Endodermal cell (in vitro differentiated cells): ENCODE results near the gene DIS3L. TPM values are rescaled to one million over a fixed set of nuclear protein-coding genes. Genes with fewer than 3 reads are reported as not detected.
"Not testable (repeated sequence)": the region's sequence is repeated elsewhere in the genome, so short reads cannot be mapped to it uniquely, and the experiment has no call there.

Experiments used
- DNase-seq: peaks from one replicate; pipeline ENCODE4 v3.0.0-alpha.2; 2017
- H3K27ac ChIP-seq: 2 replicates; pipeline ENCODE4 v1.5.1; 2013; ENCODE audit warnings: mild to moderate bottlenecking, low read depth, low read length, moderate library complexity
- H3K27me3 ChIP-seq: 2 replicates; pipeline ENCODE4 v1.6.1; 2013; ENCODE audit warnings: mild to moderate bottlenecking, low read length, moderate library complexity; ENCODE audit not compliant: insufficient read depth, control insufficient read depth, poor library complexity, severe bottlenecking
- H3K36me3 ChIP-seq: 2 replicates; pipeline ENCODE4 v1.7.0; 2013; ENCODE audit warnings: mild to moderate bottlenecking, low read length, moderate library complexity; ENCODE audit not compliant: control insufficient read depth, insufficient read depth
- H3K4me1 ChIP-seq: one replicate; pipeline ENCODE4 v1.7.0; 2013; ENCODE audit warnings: low read length; ENCODE audit not compliant: control insufficient read depth, insufficient read depth
- H3K4me3 ChIP-seq: 2 replicates; pipeline ENCODE4 v1.5.1; 2013; ENCODE audit warnings: mild to moderate bottlenecking, low read length, moderate library complexity
- H3K9ac ChIP-seq: 2 replicates; pipeline ENCODE4 v1.6.1; 2013; ENCODE audit warnings: mild to moderate bottlenecking, low read length, moderate library complexity; ENCODE audit not compliant: poor library complexity, severe bottlenecking; ENCODE audit errors: extremely low read depth
- H3K9me3 ChIP-seq: 2 replicates; pipeline ENCODE4 v1.6.1; 2013; ENCODE audit warnings: mild to moderate bottlenecking, low read length, moderate library complexity; ENCODE audit not compliant: control insufficient read depth
- H3K27ac Mint-ChIP-seq: 2 replicates; pipeline ENCODE4 v1.8.0; 2020; ENCODE audit warnings: mixed read lengths
- H3K27me3 Mint-ChIP-seq: 2 replicates; pipeline ENCODE4 v1.8.0; 2021; ENCODE audit warnings: mild to moderate bottlenecking, mixed read lengths; ENCODE audit not compliant: insufficient read depth
- H3K36me3 Mint-ChIP-seq: 2 replicates; pipeline ENCODE4 v1.8.0; 2020; ENCODE audit warnings: low read depth, mixed read lengths
- H3K4me1 Mint-ChIP-seq: 2 replicates; pipeline ENCODE4 v1.8.0; 2020; ENCODE audit warnings: mixed read lengths
- H3K4me3 Mint-ChIP-seq: 2 replicates; pipeline ENCODE4 v1.8.0; 2020; ENCODE audit warnings: mild to moderate bottlenecking, moderate library complexity, mixed read lengths
- H3K9me3 Mint-ChIP-seq: 2 replicates; pipeline ENCODE4 v1.8.0; 2020; ENCODE audit warnings: mild to moderate bottlenecking, mixed read lengths
- CTCF ChIP-seq: fragments of 200-600 bp; sonication (generic); conservative IDR thresholded peaks from 2 replicates; pipeline ENCODE4 v1.5.0; 2021; ENCODE audit warnings: antibody characterized with exemption, mild to moderate bottlenecking
- WGBS, 2 experiments: methylation state at CpG; one replicate each; pipeline versions ENCODE4 v1.1.5 to v1.1.7; 2013; ENCODE audit warnings: missing lambda C conversion rate in 2 of 2, mixed read lengths in 1 of 2; ENCODE audit not compliant: insufficient coverage in 1 of 2, insufficient read length in 1 of 2; 5-methylcytosine and 5-hydroxymethylcytosine counted together
- total RNA-seq, 2 donors: library from RNA; stranded (reverse); fragmentation: NEBNext Ultra II Directional in 1 of 2; extraction: Animal tissue kit (Norgen Biotek cat#: 25700) in 1 of 2; gene quantifications; 2 replicates in 1 of 2; 3 replicates in 1 of 2; pipeline ENCODE4 v1.2.1, GENCODE V29; 2021

DIS3L gene
- total RNA-seq, 2 donors from 2014 or later: 26.3 to 38.4 TPM

DNA sequence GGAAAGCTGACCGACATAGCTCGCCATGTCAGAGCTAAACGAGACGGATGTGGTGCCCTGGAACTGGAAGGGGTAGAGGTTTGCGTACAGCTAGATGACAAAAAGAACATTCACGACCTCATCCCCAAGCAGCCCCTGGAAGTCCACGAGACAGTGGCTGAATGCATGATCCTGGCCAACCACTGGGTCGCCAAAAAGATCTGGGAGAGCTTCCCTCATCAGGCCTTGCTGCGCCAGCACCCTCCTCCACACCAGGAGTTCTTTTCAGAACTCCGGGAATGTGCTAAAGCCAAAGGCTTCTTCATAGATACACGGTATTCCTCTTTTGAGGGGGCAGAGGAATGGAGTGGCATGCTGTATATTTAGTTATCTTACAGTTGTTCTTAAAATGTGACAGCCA, 32.7 kb downstream of the DIS3L start:
- H3K27me3 ChIP-seq: no peaks in the 10 kb centered on the region
- H3K27ac Mint-ChIP-seq: no peak overlapping the region
- no peaks in the 10 kb centered on the region for H3K27me3 Mint-ChIP-seq
- no peak for DNase-seq
- H3K9me3 ChIP-seq: no peaks in the 10 kb centered on the region
- peaks cover 52% of the 10 kb centered on the region for H3K36me3 ChIP-seq
- H3K27ac ChIP-seq: no peak overlapping the region
- H3K36me3 Mint-ChIP-seq: peaks cover 50% of the 10 kb centered on the region
- TF ChIP-seq CTCF: no peak
- no peak overlapping the region for H3K4me3 ChIP-seq
- H3K9me3 Mint-ChIP-seq: no peaks in the 10 kb centered on the region
- 96 to 100% methylated on average over 11 of the region's 11 CpGs for WGBS, 2 experiments
- H3K4me3 Mint-ChIP-seq: no peak overlapping the region
- no peak overlapping the region for H3K9ac ChIP-seq
- no peaks in the 10 kb centered on the region for H3K4me1 ChIP-seq
- H3K4me1 Mint-ChIP-seq: no peaks in the 10 kb centered on the region

DNA sequence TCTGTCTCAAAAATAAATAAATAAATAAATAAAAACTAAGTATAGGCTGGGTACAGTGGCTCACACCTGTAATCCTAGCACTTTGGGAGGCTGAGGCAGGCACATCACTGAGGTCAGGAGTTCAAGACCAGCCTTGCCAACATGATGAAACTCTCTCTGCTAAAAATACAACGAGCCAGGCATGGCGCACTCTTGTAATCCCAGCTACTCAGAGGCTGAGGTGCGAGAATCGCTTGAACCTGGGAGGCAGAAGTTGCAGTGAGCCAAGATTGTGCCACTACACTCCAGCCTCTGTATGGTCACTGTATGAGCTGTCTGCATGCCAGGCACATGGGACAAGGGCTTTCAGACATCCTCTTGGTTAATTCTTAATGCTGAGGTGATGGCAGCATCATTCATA, 34.4 kb downstream of the DIS3L start:
- no peak overlapping the region for H3K9ac ChIP-seq
- Mint-ChIP-seq H3K36me3 (peaks cover 55% of the 10 kb centered on the region), H3K9me3 (no peaks in the 10 kb centered on the region), H3K4me1 (no peaks in the 10 kb centered on the region), H3K27me3 (no peaks in the 10 kb centered on the region), H3K4me3 (no peak overlapping the region), H3K27ac (no peak overlapping the region)
- H3K4me3 ChIP-seq: no peak overlapping the region
- H3K27me3 ChIP-seq: no peaks in the 10 kb centered on the region
- H3K9me3 ChIP-seq: no peaks in the 10 kb centered on the region
- no peaks in the 10 kb centered on the region for H3K4me1 ChIP-seq
- H3K36me3 ChIP-seq: peaks cover 60% of the 10 kb centered on the region
- DNase-seq: no peak
- WGBS, 2 experiments: 87 to 98% methylated on average over 4 of the region's 4 CpGs
- no peak overlapping the region for H3K27ac ChIP-seq
- no peak for TF ChIP-seq CTCF

DNA sequence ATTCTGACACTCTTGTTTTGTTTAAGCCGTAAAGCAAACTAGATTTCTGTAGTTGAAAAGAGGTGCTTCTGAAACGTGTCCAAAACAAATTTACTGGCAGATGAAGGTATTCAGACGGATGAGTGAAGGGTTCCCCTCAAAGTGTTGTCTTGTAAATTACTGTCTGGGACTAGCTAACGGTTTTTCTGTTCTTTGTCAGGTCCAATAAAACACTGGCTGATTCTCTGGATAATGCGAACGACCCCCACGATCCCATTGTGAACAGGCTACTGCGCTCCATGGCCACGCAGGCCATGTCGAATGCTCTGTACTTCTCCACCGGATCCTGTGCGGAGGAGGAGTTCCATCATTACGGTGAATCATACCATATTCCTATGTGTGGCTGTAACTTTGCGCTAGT, 35.4 kb downstream of the DIS3L start:
- Histone ChIP-seq H3K9me3 (no peaks in the 10 kb centered on the region), H3K27ac (no peak overlapping the region), H3K27me3 (no peaks in the 10 kb centered on the region), H3K9ac (no peak overlapping the region), H3K4me1 (no peaks in the 10 kb centered on the region), H3K36me3 (peaks cover 62% of the 10 kb centered on the region), H3K4me3 (no peak overlapping the region)
- Mint-ChIP-seq H3K36me3 (peaks cover 64% of the 10 kb centered on the region), H3K9me3 (no peaks in the 10 kb centered on the region), H3K27me3 (no peaks in the 10 kb centered on the region), H3K4me1 (no peaks in the 10 kb centered on the region), H3K27ac (no peak overlapping the region), H3K4me3 (no peak overlapping the region)
- WGBS, 2 experiments: 95% methylated on average over 11 to 14 of the region's 14 CpGs
- no peak for TF ChIP-seq CTCF
- DNase-seq: no peak

DNA sequence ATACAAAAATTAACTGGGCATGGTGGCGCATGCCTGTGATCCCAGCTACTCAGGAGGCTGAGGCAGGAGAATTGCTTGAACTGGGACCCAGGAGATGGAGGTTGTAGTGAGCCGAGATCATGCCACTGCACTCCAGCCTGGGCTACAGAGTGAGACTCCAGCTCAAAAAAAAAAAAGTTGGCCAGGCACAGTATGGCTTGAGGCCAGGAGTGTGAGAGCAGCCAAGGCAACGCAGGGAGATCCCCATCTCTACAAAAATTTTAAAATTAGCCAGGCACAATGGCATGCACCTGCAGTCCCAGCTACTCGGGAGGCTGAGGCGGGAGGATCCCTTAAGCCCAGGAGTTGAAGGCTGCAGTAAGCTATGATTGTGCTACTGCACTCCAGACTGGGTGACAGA, 55.2 kb downstream of the DIS3L start:
- 73 to 75% methylated on average over 4 to 5 of the region's 5 CpGs for WGBS, 2 experiments
- DNase-seq, H3K9me3 Mint-ChIP-seq, H3K27me3 ChIP-seq, H3K4me3 ChIP-seq, H3K9me3 ChIP-seq, H3K27me3 Mint-ChIP-seq, H3K4me1 Mint-ChIP-seq, H3K4me1 ChIP-seq, H3K27ac ChIP-seq, H3K9ac ChIP-seq, H3K27ac Mint-ChIP-seq, H3K4me3 Mint-ChIP-seq: not testable (repeated sequence)
- peaks cover 64% of the 10 kb centered on the region for H3K36me3 ChIP-seq
- H3K36me3 Mint-ChIP-seq: peaks cover 54% of the 10 kb centered on the region
